Right lobe of liver (tissue), 4 donors: Measurements from ENCODE around the gene UXS1.

Experiments used
- POLR2A ChIP-seq: fragments of 450-650 bp; IDR thresholded peaks from one replicate; pipeline ENCODE4 v1.6.1; 2017; ENCODE audit warnings: antibody characterized with exemption, mild to moderate bottlenecking
- TF ChIP-seq, protein P1 (sequence below), 4 donors: fragments of 200-600 bp in 3 of 4; fragments of 450-650 bp in 1 of 4; IDR thresholded peaks; one replicate each; pipeline versions ENCODE4 v1.5.1 to v1.8.0; 2016 to 2022; ENCODE audit warnings: antibody characterized with exemption in 4 of 4, mild to moderate bottlenecking in 2 of 4
- donor health status: DM: no; HTN: no; CAD: no.
- donor health status: DM: no; HTN: no; CAD: no.
- donor health status: DM: no; HTN: yes; CAD: no.

DNA sequence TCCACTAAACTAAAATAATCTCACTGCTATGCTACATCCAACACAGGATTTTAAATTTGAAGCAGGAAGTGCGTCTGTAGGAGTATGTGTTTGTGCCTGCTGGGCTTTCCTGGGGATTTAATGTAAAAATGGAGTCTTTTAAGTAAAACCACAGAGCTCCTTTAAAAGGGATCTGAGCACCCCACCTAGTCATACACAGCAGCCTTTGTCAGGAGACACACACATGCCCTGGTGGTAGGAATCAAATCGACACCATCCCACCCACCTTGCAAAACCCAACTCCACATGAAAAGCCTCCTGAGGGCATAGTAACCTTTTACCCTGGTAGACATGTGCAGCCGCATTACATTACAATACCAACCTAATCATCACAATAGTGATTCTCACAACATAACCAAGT is 29.1 kb downstream of the UXS1 start:
- TF ChIP-seq POLR2A, result no peak
- TF ChIP-seq, protein P1, sequence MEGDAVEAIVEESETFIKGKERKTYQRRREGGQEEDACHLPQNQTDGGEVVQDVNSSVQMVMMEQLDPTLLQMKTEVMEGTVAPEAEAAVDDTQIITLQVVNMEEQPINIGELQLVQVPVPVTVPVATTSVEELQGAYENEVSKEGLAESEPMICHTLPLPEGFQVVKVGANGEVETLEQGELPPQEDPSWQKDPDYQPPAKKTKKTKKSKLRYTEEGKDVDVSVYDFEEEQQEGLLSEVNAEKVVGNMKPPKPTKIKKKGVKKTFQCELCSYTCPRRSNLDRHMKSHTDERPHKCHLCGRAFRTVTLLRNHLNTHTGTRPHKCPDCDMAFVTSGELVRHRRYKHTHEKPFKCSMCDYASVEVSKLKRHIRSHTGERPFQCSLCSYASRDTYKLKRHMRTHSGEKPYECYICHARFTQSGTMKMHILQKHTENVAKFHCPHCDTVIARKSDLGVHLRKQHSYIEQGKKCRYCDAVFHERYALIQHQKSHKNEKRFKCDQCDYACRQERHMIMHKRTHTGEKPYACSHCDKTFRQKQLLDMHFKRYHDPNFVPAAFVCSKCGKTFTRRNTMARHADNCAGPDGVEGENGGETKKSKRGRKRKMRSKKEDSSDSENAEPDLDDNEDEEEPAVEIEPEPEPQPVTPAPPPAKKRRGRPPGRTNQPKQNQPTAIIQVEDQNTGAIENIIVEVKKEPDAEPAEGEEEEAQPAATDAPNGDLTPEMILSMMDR (IDR thresholded peaks at IDR 0.05), result no peak
